ENCODE results near the gene PRKG1. TPM values are rescaled to one million over a fixed set of nuclear protein-coding genes. Genes with fewer than 3 reads are reported as not detected.

PRKG1 gene
- total and polyA plus RNA-seq, 4 donors: 0.46 to 5.1 (median 1.5) TPM

- no peak for TF ChIP-seq GABPA (IDR thresholded peaks at IDR 0.05 in 1 of 2, conservative IDR thresholded peaks at IDR 0.05 in 1 of 2)
- TF ChIP-seq REST (IDR thresholded peaks at IDR 0.05): no peak
- TF ChIP-seq ZBTB33 (IDR thresholded peaks at IDR 0.05): no peak
- TF ChIP-seq MAX (IDR thresholded peaks at IDR 0.05): no peak
- TF ChIP-seq HNF4A (conservative IDR thresholded peaks at IDR 0.05): no peak
- TF ChIP-seq EGR1 (IDR thresholded peaks at IDR 0.05; ENCODE audit: low read depth in 2 of 2): no peak
- TF ChIP-seq ATF3 (IDR thresholded peaks at IDR 0.05): no peak
- no peak for TF ChIP-seq JUND (IDR thresholded peaks at IDR 0.05)
- TF ChIP-seq FOXA2 (IDR thresholded peaks at IDR 0.05): no peak
- no peak for TF ChIP-seq CTCF (IDR thresholded peaks at IDR 0.05; ENCODE audit: low read depth, low read length, missing input control)
- TF ChIP-seq RXRA (IDR thresholded peaks at IDR 0.05): no peak
- no peak for TF ChIP-seq SP1 (IDR thresholded peaks at IDR 0.05)
- TF ChIP-seq NR2F2 (IDR thresholded peaks at IDR 0.05): no peak
- no peak for TF ChIP-seq YY1 (IDR thresholded peaks at IDR 0.05)
- TF ChIP-seq FOXA1 (IDR thresholded peaks at IDR 0.05): no peak
- TF ChIP-seq RAD21 (IDR thresholded peaks at IDR 0.05): no peak
- no peak for TF ChIP-seq TAF1 (conservative IDR thresholded peaks at IDR 0.05)
- no peak for TF ChIP-seq HNF4G (IDR thresholded peaks at IDR 0.05)
- 58% methylated on average over 4 of the region's 4 CpGs for WGBS
Measured at GRCh38 chr10:51800725-51801424, 726.6 kb downstream of the PRKG1 start.

More at GRCh38 chr10:51800725-51801424, 726.6 kb downstream of the PRKG1 start:
- Histone ChIP-seq H3K4me1 (ENCODE audit: control insufficient read depth in 4 of 4, insufficient read depth in 4 of 4, low read length in 3 of 4) (no peaks in the 10 kb centered on the region), H3K36me3 (ENCODE audit: control insufficient read depth in 4 of 4, insufficient read depth in 3 of 4, low read depth in 1 of 4, low read length in 3 of 4) (no peaks in the 10 kb centered on the region), H3K9ac (ENCODE audit: low read depth in 1 of 2, low read length in 2 of 2) (no peak overlapping the region), H3K27me3 (ENCODE audit: control insufficient read depth in 4 of 4, insufficient read depth in 4 of 4, low read length in 3 of 4) (no peaks in the 10 kb centered on the region), H3K9me3 (ENCODE audit: control insufficient read depth in 4 of 4, low read length in 3 of 4) (no peaks in the 10 kb centered on the region), H3K27ac (ENCODE audit: low read depth in 1 of 2, low read length in 2 of 2) (no peak overlapping the region), H3K4me3 (ENCODE audit: low read depth in 1 of 3, low read length in 3 of 3) (no peak overlapping the region)
- DNase-seq (ENCODE audit: low spot score): no peak
